Fibroblast of lung (primary cell): ENCODE results near the gene JMJD1C. TPM values are rescaled to one million over a fixed set of nuclear protein-coding genes. Genes with fewer than 3 reads are reported as not detected.
A peak's percentile ranks its signal among the peaks of the same experiment; 100 is the strongest.

Experiments
- DNase-seq, 2 donors: peaks; one replicate each; pipeline versions ENCODE4 v3.0.0 to v3.0.0-alpha.2; 2010; ENCODE audit warnings: low read depth in 2 of 2
- H2AFZ ChIP-seq: 2 replicates; pipeline ENCODE4 v1.5.1; 2012; ENCODE audit warnings: low read length, control low read depth, inconsistent platforms
- H3K27ac ChIP-seq: 2 replicates; pipeline ENCODE4 v1.5.1; 2011; ENCODE audit warnings: low read length, control low read depth; ENCODE audit not compliant: insufficient read depth
- H3K27me3 ChIP-seq: 2 replicates; pipeline ENCODE4 v1.5.1; 2011; ENCODE audit warnings: mild to moderate bottlenecking, low read length; ENCODE audit not compliant: control insufficient read depth, insufficient read depth
- H3K36me3 ChIP-seq: 2 replicates; pipeline ENCODE4 v1.5.1; 2011; ENCODE audit warnings: low read length; ENCODE audit not compliant: control insufficient read depth, insufficient read depth
- H3K4me1 ChIP-seq: 2 replicates; pipeline ENCODE4 v1.5.1; 2011; ENCODE audit warnings: low read length; ENCODE audit not compliant: control insufficient read depth, insufficient read depth; ENCODE audit errors: extremely low read depth
- H3K4me2 ChIP-seq: 2 replicates; pipeline ENCODE4 v1.5.1; 2011; ENCODE audit warnings: low read length, control low read depth; ENCODE audit not compliant: insufficient read depth; ENCODE audit errors: extremely low read depth
- H3K4me3 ChIP-seq, 4 experiments: fragments of 200-600 bp in 1 of 4; sonication (generic) in 1 of 4; replicated peaks in 1 of 4; 2 replicates each; pipeline ENCODE4 v1.5.1; 2011 to 2016; ENCODE audit warnings: low read length in 4 of 4, low read depth in 3 of 4, mild to moderate bottlenecking in 3 of 4, control low read depth in 2 of 4, inconsistent platforms in 1 of 4, mixed read lengths in 1 of 4; ENCODE audit not compliant: insufficient read depth in 1 of 4; ENCODE audit errors: control extremely low read depth in 1 of 4
- H3K79me2 ChIP-seq: 2 replicates; pipeline ENCODE4 v1.5.1; 2012; ENCODE audit warnings: mild to moderate bottlenecking, low read length, inconsistent platforms; ENCODE audit not compliant: control insufficient read depth, insufficient read depth
- H3K9ac ChIP-seq: 2 replicates; pipeline ENCODE4 v1.5.1; 2011; ENCODE audit warnings: mild to moderate bottlenecking, low read length, control low read depth; ENCODE audit not compliant: insufficient read depth
- H3K9me3 ChIP-seq: 2 replicates; pipeline ENCODE4 v1.5.1; 2012; ENCODE audit warnings: low read depth, low read length; ENCODE audit not compliant: control insufficient read depth, insufficient read depth
- H4K20me1 ChIP-seq: 2 replicates; pipeline ENCODE4 v1.5.1; 2011; ENCODE audit warnings: low read length; ENCODE audit not compliant: control insufficient read depth, insufficient read depth; ENCODE audit errors: extremely low read depth
- CTCF ChIP-seq, 2 donors: IDR thresholded peaks in 1 of 2; conservative IDR thresholded peaks in 1 of 2; 1 replicate in 1 of 2; 2 replicates in 1 of 2; pipeline ENCODE4 v1.5.1; 2011 to 2012; ENCODE audit warnings: low read length in 2 of 2, control low read depth in 1 of 2, inconsistent platforms in 1 of 2, low read depth in 1 of 2, mild to moderate bottlenecking in 1 of 2
- EZH2 ChIP-seq: IDR thresholded peaks from 2 replicates; pipeline ENCODE4 v1.5.1; 2012; ENCODE audit warnings: low read length, control low read depth, mild to moderate bottlenecking; ENCODE audit errors: missing control alignments
- polyA plus RNA-seq, 2 donors: library from polyadenylated mRNA; depleted of rRNA in 1 of 2; stranded (reverse) in 1 of 2; unstranded in 1 of 2; fragments of >200 nt; gene quantifications; 2 replicates each; pipeline ENCODE4 v1.2.1, GENCODE V29; 2011 to 2012; ENCODE audit warnings: missing spikeins in 1 of 2
- total RNA-seq: library from RNA; depleted of rRNA; stranded (reverse); fragments of >200 nt; gene quantifications from 2 replicates; pipeline ENCODE4 v1.2.1, GENCODE V29; 2014

JMJD1C gene
- total and polyA plus RNA-seq, 2 donors (not counting 1 experiment from before 2014, with no cell fraction given), result 39.9 to 67.0 TPM

- H3K79me2 ChIP-seq, result no peaks in the 10 kb centered on the region
- DNase-seq, result no peak
Measured at GRCh38 chr10:63283093-63283492, 182.7 kb downstream of the JMJD1C start.

GRCh38 chr10:63281967-63282366 is 183.8 kb downstream of the JMJD1C start:
- Histone ChIP-seq H3K36me3 (no peaks in the 10 kb centered on the region), H3K27me3 (no peaks in the 10 kb centered on the region), H3K4me3 (no peak overlapping the region), H3K4me2 (no peak overlapping the region), H3K9ac (no peak overlapping the region), H3K79me2 (no peaks in the 10 kb centered on the region), H3K4me1 (no peaks in the 10 kb centered on the region), H4K20me1 (no peaks in the 10 kb centered on the region), H3K27ac (no peak overlapping the region), H2AFZ (no peak overlapping the region), H3K9me3 (no peaks in the 10 kb centered on the region)
- TF ChIP-seq EZH2 (no peak), CTCF (conservative IDR thresholded peaks at IDR 0.05 in 1 of 2, IDR thresholded peaks at IDR 0.05 in 1 of 2; ENCODE audit: low read depth in 1 of 2, low read length in 2 of 2) (no peak)
- DNase-seq, result peak in 1 of 2 donors; percentile 71

More at GRCh38 chr10:63283093-63283492, 182.7 kb downstream of the JMJD1C start:
- no peak overlapping the region for H3K27ac ChIP-seq
- H3K9ac ChIP-seq, result no peak overlapping the region
- no peak overlapping the region for H2AFZ ChIP-seq
- H3K36me3 ChIP-seq, result no peaks in the 10 kb centered on the region
- H3K4me3 ChIP-seq, result no peak overlapping the region
- H3K4me2 ChIP-seq, result no peak overlapping the region
- H3K4me1 ChIP-seq, result no peaks in the 10 kb centered on the region
- no peaks in the 10 kb centered on the region for H3K9me3 ChIP-seq
- no peaks in the 10 kb centered on the region for H4K20me1 ChIP-seq
- no peaks in the 10 kb centered on the region for H3K27me3 ChIP-seq
- TF ChIP-seq CTCF (conservative IDR thresholded peaks at IDR 0.05 in 1 of 2, IDR thresholded peaks at IDR 0.05 in 1 of 2; ENCODE audit: low read depth in 1 of 2, low read length in 2 of 2), result no peak
- TF ChIP-seq EZH2, result no peak

GRCh38 chr10:63280386-63280785 is 185.4 kb downstream of the JMJD1C start:
- TF ChIP-seq CTCF (conservative IDR thresholded peaks at IDR 0.05 in 1 of 2, IDR thresholded peaks at IDR 0.05 in 1 of 2; ENCODE audit: low read depth in 1 of 2, low read length in 2 of 2), result no peak
- no peak for TF ChIP-seq EZH2
- H3K4me2 ChIP-seq, result no peak overlapping the region
- H3K9ac ChIP-seq, result no peak overlapping the region
- no peaks in the 10 kb centered on the region for H4K20me1 ChIP-seq
- no peaks in the 10 kb centered on the region for H3K27me3 ChIP-seq
- no peak for DNase-seq
- no peaks in the 10 kb centered on the region for H3K36me3 ChIP-seq
- H3K4me3 ChIP-seq, result no peak overlapping the region
- no peaks in the 10 kb centered on the region for H3K79me2 ChIP-seq
- no peaks in the 10 kb centered on the region for H3K9me3 ChIP-seq
- H2AFZ ChIP-seq, result no peak overlapping the region
- H3K4me1 ChIP-seq, result no peaks in the 10 kb centered on the region
- H3K27ac ChIP-seq, result no peak overlapping the region
